DMS153 (cell line): Measurements from ENCODE around the gene ENTPD6.
"Not testable (repeated sequence)": the region's sequence is repeated elsewhere in the genome, so short reads cannot be mapped to it uniquely, and the experiment has no call there.

ENCODE experiments used
- DNase-seq: peaks from one replicate; lab custom pipeline; 2025; lab: John Stamatoyannopoulos, UW

Gene ENTPD6

DNA sequence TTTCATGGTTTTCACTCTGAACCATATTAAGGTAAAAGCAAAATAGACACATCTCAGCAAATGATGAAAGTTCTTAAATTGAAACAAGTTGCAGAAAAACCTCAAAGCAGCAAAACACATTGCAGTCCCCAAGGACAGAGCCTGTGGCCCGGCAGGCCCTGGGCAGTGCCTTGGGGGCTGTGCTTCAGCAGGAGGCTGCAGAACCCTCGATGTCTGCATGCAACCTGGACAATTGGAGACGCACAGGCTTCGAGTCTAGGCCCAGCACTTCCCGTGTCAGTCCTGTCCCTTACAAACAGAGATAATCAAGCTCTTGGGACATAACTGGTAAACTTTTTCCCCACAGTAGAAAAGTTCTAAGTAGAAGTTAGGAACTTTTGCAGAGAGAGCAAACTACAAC, 61.6 kb downstream of the ENTPD6 start:
- no peak for DNase-seq

DNA sequence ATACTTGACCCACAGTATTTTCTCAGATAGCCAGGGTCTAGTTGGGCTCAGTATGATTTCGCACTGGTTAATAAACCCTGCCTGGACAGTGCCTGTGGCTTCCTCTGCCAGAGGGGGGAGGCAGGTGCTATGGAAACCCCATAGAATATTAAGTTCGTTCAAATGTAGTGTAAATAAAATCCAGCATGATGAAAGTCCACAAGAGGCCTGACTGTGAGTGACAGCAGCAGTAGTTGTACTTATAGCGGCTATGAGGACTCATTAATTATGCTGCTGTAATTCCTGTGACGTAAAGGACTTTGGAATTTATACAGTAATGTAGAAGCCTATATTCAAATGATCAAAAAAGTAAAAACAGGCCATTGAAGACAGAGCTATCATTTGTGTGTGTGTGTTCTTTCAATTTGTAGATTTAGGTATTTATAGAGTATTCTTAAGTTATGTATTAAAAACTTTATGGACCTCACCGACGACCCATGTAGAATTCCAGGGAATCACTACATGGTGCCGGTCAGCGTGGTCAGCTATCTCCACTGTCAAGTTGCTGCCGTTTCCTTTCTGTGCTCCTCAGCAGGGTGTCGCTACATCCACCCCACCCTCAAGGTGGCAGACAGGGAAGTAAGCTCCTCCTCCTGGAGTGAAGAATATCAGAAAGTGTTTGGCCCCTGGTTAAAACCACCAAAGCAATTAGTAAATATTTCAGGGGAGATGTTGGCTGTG, 62.4 kb downstream of the ENTPD6 start:
- DNase-seq: no peak

GRCh38 chr20:25258476-25258805, 62.9 kb downstream of the ENTPD6 start:
- no peak for DNase-seq

DNA sequence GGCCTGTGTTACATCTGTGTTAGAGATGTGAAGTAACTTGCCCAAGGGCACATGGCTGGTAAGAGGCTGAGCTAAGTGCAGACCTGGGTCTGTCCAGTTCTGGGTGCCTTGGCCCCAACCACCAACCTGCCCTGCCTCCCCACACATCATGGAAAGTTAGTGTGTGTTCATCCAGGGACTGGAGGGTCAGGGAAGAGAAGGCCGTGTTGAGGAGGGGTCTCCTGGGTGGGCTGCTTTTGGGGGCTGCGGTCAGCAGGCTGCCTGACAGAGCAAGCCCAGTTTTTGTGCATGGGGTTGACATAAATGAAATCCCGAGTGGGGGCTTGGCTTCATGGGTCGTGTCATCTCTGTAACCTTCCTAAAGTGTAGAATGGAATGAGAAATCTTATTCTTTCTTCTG, 63.3 kb downstream of the ENTPD6 start:
- DNase-seq: no peak

- no peak for DNase-seq
Observed at GRCh38 chr20:25259358-25259757, 63.8 kb downstream of the ENTPD6 start.

DNA sequence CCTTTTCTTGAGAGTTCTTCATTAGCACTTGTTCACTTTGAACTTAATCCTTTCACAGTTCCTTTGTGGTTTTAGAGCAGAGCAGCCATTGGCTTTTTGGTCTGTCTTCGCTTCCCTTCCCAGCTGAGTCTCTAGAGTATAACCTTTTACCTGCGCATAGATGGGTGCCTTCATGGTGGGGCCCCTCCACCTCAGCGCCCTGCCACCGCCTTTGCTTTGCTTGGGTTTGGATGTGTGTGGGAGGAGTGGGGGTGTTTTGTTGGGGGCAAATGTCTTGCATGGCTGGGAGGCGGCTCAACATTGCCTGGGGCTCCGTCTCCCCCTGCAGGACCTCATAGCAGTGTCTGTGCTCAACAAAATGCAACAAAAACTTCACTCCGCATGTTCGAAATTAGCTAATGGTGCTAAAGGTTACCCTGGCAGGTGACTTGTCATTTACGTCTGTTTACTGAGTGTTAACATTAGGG, 64.3 kb downstream of the ENTPD6 start:
- no peak for DNase-seq

DNA sequence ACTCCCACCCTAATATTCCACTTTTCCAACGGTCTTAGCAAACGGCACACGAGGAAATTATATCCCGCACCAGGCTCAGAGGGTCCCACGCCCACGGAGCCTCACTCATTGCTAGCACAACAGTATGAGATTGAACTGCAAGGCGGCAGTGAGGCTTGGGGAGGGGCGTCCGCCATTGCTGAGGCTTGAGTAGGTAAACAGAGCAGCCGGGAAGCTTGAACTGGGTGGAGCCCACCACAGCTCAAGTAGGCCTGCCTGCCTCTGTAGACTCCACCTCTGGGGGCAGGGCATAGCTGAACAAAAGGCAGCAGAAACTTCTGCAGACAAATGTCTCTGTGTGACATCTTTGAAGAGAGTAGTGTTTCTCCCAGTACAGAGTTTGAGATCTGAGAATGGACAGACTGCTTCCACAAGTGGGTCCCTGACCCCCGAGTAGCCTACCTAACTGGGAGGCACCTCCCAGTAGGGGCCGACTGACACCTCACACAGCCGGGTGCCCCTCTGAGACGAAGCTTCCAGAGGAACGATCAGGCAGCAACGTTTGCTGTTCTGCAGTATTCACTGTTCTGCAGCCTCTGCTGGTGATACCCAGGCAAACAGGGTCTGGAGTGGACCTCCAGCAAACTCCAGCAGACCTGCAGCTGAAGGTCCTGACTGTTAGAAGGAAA, 65.4 kb downstream of the ENTPD6 start:
- not testable (repeated sequence) for DNase-seq

DNA sequence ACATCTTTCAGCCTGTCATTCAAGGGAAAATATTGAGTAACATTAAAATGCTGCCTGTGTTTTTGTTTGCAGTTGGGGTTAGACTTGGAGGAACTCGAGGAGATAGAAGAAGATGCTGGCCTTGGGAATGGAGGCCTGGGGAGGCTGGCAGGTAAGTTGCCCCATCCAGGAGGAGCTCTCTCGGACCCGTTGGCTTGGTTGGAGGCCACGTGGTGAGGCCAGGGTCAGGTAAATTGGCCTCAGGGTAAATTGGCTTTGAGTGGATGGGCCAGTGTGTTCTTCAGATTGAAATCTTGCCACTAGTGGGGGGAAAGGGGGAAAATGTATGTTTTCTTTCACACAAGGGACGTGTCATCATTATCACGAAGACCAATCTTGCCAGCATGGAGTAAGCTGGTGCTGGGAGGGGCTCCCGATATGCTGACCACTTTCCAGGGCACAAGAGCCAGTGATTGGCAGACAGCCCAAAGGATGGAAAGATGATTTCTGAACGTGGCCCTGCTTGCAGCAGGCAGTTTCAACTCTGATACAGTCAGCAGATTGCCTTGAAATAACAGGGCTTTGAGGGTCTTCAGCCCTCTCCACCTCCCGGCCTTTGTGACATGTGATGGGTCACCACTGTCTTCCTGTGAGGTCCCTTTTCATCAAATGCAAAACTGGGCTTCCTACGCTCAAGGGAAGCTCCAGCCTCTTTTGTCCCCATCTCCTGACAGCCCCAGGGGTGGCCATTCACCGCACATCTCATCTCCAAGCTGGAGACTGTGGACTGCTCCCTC, 73.7 kb downstream of the ENTPD6 start:
- DNase-seq: no peak

GRCh38 chr20:25269833-25270170, 74.3 kb downstream of the ENTPD6 start:
- no peak for DNase-seq

DNA sequence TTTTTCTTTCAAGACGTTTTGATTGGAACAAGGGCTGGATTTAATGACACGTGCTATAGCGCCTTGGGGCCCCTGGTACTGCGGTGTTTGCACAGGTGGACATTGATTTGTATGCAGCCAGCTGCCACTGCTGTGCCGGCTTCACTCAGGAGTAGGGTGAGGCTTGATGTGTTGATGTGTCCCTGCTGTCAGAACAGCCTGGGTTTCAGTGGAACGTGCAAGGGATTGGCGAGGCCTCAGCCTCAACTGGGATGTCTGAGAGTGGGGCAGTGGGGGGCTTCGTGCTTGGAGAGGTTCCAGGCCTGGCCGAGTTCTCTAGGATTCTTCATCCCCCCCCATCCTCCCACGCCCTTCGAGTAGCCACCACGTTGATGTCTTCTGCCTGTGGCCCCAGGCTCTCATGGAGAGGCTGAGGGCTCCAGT, 75.3 kb downstream of the ENTPD6 start:
- DNase-seq: no peak

GRCh38 chr20:25271486-25272222, 76.1 kb downstream of the ENTPD6 start:
- no peak for DNase-seq

- no peak for DNase-seq
Observed at GRCh38 chr20:25272223-25273000, 76.9 kb downstream of the ENTPD6 start.

DNA sequence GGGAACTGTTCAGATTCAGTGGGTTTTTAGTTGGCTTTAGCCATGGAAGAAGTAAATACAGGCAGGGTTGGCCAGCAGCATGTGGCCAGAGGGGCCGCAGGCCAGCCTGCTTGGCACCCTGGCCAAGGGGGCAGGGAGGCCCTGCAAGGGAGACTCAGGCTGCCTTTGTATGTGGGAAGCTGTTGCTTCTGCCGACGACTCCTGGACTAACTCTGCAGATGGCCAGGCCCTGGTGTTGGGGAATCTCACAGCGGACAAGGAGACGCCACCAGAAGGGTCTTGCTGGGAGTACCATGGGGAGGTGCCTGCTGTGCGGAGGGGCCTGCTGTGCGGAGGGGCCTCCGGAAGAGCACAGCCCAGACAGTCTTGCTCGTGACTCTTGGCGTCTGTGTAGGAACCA, 77.5 kb downstream of the ENTPD6 start:
- DNase-seq: no peak

- DNase-seq: no peak
Observed at GRCh38 chr20:25273541-25274358, 78.2 kb downstream of the ENTPD6 start.

GRCh38 chr20:25274481-25274880, 79.0 kb downstream of the ENTPD6 start:
- no peak for DNase-seq

- no peak for DNase-seq
Observed at GRCh38 chr20:25274891-25275812, 79.6 kb downstream of the ENTPD6 start.

GRCh38 chr20:25275813-25276532, 80.5 kb downstream of the ENTPD6 start:
- DNase-seq: no peak
